H1 (cell line): ENCODE results near the gene HOXD1. TPM values are rescaled to one million over a fixed set of nuclear protein-coding genes. Genes with fewer than 3 reads are reported as not detected.

Experiments used
- CREB1 ChIP-seq: IDR thresholded peaks from 2 replicates; pipeline ENCODE4 v1.6.1; 2012; ENCODE audit warnings: inconsistent platforms
- RNF2 ChIP-seq: fragments of 200-900, 300-1000 bp; sonication (generic); IDR thresholded peaks from 2 replicates; pipeline ENCODE4 v1.7.1; 2016; ENCODE audit warnings: borderline replicate concordance, low read depth, mild to moderate bottlenecking, antibody characterized with exemption, low read length; ENCODE audit not compliant: poor library complexity, severe bottlenecking; ENCODE audit errors: missing control alignments
- SIRT6 ChIP-seq: IDR thresholded peaks from one replicate; pipeline ENCODE4 v1.7.1; 2012; ENCODE audit warnings: low read length, inconsistent platforms
- SIX5 ChIP-seq: IDR thresholded peaks from 2 replicates; pipeline ENCODE4 v1.6.1; 2011; ENCODE audit warnings: mild to moderate bottlenecking, low read depth, low read length
- TEAD4 ChIP-seq: IDR thresholded peaks from 2 replicates; pipeline ENCODE4 v1.6.1; 2012; ENCODE audit warnings: low read depth, low read length, inconsistent platforms, mixed read lengths
- polyA plus RNA-seq, 7 experiments: library from polyadenylated mRNA; depleted of rRNA in 3 of 7; stranded (reverse) in 5 of 7; unstranded in 2 of 7; fragments of >200 nt in 5 of 7; fragments of 200-250 nt in 2 of 7; gene quantifications; 1 replicate in 5 of 7; 2 replicates in 1 of 7; 4 replicates in 1 of 7; pipeline versions ENCODE4 v1.2.1 to v1.2.3, GENCODE V29; 2011 to 2013; ENCODE audit warnings: missing spikeins in 2 of 7, mixed read lengths in 2 of 7
- total RNA-seq: library from RNA; stranded (reverse); fragmentation: NEBNext Ultra II Directional; extraction: Animal tissue kit (Norgen Biotek cat#: 25700); gene quantifications from 2 replicates; pipeline ENCODE4 v1.2.1, GENCODE V29; 2021

Gene HOXD1
- total and polyA plus RNA-seq, 2 of the 8 experiments (the other 6 are each of a cell fraction or from before 2014, with no cell fraction given) = 0.03 TPM; not detected in 1

- TF ChIP-seq CREB1 = no peak
- TF ChIP-seq TEAD4 = no peak
- TF ChIP-seq SIX5 = no peak
- no peak for TF ChIP-seq SIRT6
- no peak for TF ChIP-seq RNF2
Measured at GRCh38 chr2:176202491-176202890, 14.0 kb downstream of the HOXD1 start (continued).
